Cardiac septum (tissue), 1 donor: Measurements from ENCODE around the gene NCAPG2. TPM values are rescaled to one million over a fixed set of nuclear protein-coding genes. Genes with fewer than 3 reads are reported as not detected.

Experiments
- DNase-seq: peaks from one replicate; pipeline ENCODE4 v3.0.0-alpha.2; 2020; ENCODE audit warnings: low spot score
- intact Hi-C: fragments of 100-400 bp; cut with DNase I; formaldehyde crosslinking; loops from one replicate; pipeline ENCODE4 v1.14.0; 2022
- long read RNA-seq: library from polyadenylated mRNA; unstranded; transcript quantifications from one replicate; pipeline ENCODE4 v2.0.0, GENCODE V29; 2021
- total RNA-seq: library from RNA; stranded (reverse); fragmentation: NEBNext Ultra II Directional; extraction: Animal tissue kit (Norgen Biotek cat#: 25700); gene quantifications from one replicate; pipeline ENCODE4 v1.2.1, GENCODE V29; 2021
- donor health status: DM: no; HTN: no; CAD: no.

The NCAPG2 gene, protein sequence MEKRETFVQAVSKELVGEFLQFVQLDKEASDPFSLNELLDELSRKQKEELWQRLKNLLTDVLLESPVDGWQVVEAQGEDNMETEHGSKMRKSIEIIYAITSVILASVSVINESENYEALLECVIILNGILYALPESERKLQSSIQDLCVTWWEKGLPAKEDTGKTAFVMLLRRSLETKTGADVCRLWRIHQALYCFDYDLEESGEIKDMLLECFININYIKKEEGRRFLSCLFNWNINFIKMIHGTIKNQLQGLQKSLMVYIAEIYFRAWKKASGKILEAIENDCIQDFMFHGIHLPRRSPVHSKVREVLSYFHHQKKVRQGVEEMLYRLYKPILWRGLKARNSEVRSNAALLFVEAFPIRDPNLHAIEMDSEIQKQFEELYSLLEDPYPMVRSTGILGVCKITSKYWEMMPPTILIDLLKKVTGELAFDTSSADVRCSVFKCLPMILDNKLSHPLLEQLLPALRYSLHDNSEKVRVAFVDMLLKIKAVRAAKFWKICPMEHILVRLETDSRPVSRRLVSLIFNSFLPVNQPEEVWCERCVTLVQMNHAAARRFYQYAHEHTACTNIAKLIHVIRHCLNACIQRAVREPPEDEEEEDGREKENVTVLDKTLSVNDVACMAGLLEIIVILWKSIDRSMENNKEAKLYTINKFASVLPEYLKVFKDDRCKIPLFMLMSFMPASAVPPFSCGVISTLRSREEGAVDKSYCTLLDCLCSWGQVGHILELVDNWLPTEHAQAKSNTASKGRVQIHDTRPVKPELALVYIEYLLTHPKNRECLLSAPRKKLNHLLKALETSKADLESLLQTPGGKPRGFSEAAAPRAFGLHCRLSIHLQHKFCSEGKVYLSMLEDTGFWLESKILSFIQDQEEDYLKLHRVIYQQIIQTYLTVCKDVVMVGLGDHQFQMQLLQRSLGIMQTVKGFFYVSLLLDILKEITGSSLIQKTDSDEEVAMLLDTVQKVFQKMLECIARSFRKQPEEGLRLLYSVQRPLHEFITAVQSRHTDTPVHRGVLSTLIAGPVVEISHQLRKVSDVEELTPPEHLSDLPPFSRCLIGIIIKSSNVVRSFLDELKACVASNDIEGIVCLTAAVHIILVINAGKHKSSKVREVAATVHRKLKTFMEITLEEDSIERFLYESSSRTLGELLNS
- 3.6 TPM for total RNA-seq
- long read RNA-seq, partial matches to known transcripts = 0 of 2 reads
- long read RNA-seq, other reads (novel, unspliced or antisense) = 0 of 2 reads

- intact Hi-C loops = loop anchor here (2.0 kb wide), 1 partner anchor 124 kb away; the partner anchor contains the start of gene ESYT2
- peak; percentile 99 for DNase-seq
Observed at GRCh38 chr7:158704524-158705233, at the start of gene NCAPG2. Gene NCAPG2, minus strand, starts transcription at chr7:158704804. Its CDS starts 2,905 bp downstream, at chr7:158701899.

GRCh38 chr7:158753900-158754299 is 49.3 kb upstream of the NCAPG2 start:
- intact Hi-C loops = no loop called here
- DNase-seq = no peak

- DNase-seq = no peak
- intact Hi-C loops = no loop called here
Observed at GRCh38 chr7:158751751-158752150, 47.1 kb upstream of the NCAPG2 start.

- intact Hi-C loops = no loop called here
- no peak for DNase-seq
Observed at GRCh38 chr7:158751199-158751598, 46.6 kb upstream of the NCAPG2 start.

DNA sequence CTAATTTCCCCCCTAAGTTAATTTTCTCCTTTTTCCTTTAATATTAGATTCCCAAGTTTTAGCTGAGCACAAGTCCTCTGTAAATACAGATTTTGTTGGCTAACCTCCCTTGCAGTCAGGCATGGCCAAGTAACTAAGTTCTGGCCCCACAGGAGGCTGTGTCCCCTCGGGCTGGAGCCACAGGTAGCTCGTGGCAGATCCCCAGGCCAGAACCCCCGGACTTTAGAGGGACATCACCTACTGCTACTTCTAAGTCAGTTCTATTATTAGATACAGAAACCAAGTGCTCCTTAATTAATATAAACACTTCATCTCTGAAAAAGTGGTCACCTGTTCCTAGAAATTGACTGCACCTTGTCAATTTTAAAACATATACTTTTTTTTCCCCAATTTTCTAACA is 46.1 kb upstream of the NCAPG2 start:
- no peak for DNase-seq
- intact Hi-C loops = no loop called here

DNA sequence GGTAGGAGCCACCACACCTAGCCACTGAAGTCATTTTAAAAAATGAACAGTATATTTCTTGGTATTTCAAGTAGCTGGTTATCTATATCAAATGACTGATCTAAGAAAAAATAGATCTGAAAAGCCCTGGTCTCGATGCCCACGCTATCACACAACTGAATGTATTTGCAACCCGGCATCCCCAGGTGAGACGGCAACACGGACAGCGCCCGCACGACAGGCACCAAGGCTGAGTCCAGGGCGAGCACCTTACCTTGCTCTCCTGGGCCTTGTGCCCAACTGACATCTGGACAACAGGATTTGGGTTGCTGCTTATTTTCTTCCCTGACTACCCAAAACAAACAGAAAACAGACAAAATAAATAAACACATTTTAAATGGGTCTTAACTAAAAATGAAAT is 44.8 kb upstream of the NCAPG2 start:
- DNase-seq = no peak
- intact Hi-C loops = no loop called here

GRCh38 chr7:158748335-158748734 is 43.7 kb upstream of the NCAPG2 start:
- no peak for DNase-seq
- intact Hi-C loops = no loop called here

GRCh38 chr7:158747408-158747807 is 42.8 kb upstream of the NCAPG2 start:
- intact Hi-C loops = no loop called here

DNA sequence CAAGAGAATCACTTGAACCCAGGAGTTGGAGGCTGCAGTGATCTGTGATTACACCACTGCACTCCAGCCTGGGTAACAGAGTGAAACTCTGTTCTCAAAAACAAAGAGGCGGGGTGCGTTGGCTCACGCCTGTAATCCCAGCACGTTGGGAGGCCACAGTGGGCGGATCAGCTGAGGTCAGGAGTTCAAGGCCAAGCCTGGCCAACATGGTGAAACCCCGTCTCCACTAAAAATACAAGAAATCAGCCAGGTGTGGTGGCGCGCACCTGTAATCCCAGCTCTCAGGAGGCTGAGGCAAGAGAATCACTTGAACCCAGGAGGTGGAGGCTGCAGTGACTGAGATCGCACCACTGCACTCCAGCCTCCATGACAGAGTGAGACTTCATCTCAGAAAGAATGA is 42.4 kb upstream of the NCAPG2 start:
- intact Hi-C loops = no loop called here
- DNase-seq = no peak

More at GRCh38 chr7:158747408-158747807, 42.8 kb upstream of the NCAPG2 start:
- no peak for DNase-seq

- intact Hi-C loops = no loop called here
- no peak for DNase-seq
Observed at GRCh38 chr7:158745057-158745715, 40.6 kb upstream of the NCAPG2 start.

- intact Hi-C loops = no loop called here
- no peak for DNase-seq
Observed at GRCh38 chr7:158744070-158744469, 39.5 kb upstream of the NCAPG2 start.

GRCh38 chr7:158743219-158743618 is 38.6 kb upstream of the NCAPG2 start:
- intact Hi-C loops = no loop called here
- no peak for DNase-seq

DNA sequence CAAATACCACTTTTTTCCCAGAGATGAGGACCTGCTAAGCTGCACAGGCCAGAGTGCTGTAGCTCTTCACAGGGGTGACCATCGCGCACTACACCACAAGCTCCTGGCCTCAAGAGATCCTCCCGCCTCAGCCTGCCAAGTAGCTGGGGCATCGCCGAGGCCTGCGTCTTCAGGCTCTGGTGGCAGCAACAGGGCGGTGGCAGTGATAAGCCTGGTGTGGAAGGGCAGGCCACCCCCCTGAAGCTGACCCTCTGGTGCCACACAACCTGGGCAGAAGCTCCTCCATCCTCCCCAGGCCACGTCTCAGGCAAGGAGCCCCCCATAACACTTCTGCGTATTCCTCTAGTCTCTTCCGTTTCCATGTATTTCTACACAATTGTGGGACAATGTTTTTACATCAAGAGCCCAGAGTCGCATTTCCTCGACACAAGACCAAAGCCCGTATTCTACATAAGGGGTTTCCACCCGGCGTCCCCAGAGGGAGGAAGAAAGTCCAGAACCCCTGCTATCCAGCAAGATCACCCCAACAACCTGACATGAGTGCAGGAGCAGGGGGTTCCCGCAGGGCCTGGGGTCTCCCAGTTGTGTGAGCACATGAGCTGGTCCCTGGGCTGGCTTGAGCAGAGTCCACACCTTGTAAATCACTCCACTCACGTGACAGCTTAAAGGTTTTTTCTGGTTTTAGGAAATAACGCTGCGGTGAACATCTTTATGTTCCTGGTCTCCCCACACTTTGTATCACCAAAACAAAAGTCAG is 37.6 kb upstream of the NCAPG2 start:
- intact Hi-C loops = no loop called here
- no peak for DNase-seq

DNA sequence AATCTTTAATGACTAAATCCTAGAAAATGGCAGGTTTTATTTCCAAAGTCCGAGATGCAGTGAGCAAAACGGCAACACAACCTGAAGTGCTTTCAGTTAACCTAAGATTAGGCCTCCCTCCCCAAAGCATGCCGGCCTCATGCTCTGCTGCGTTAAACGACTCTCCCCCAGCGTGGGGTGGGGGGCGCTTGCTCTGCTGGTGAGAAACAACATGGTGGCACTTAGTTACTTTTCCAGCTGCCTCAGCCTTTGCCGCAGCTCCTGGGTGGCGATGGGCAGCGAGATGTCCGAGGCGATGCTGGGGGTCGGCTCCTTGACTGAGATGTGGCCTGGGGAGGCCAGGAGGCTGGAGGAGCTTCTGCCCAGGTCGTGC is 36.7 kb upstream of the NCAPG2 start:
- intact Hi-C loops = no loop called here
- DNase-seq = no peak

- DNase-seq = no peak
- intact Hi-C loops = no loop called here
Observed at GRCh38 chr7:158740657-158741293, 36.2 kb upstream of the NCAPG2 start.

GRCh38 chr7:158740013-158740656 is 35.5 kb upstream of the NCAPG2 start:
- DNase-seq = no peak
- intact Hi-C loops = no loop called here

- intact Hi-C loops = no loop called here
- DNase-seq = no peak
Observed at GRCh38 chr7:158738841-158739240, 34.2 kb upstream of the NCAPG2 start.
